GM20000 (cell line): ENCODE data around the gene METTL3.

Experiments used
- DNase-seq: peaks from one replicate; pipeline ENCODE4 v3.0.0; 2012; ENCODE audit warnings: low spot score
- TF ChIP-seq, protein P1 (sequence below): IDR thresholded peaks from 2 replicates; pipeline ENCODE4 v1.5.1; 2012; ENCODE audit warnings: mild to moderate bottlenecking, control low read depth; ENCODE audit errors: extremely low read depth, missing control alignments

METTL3 gene

DNA sequence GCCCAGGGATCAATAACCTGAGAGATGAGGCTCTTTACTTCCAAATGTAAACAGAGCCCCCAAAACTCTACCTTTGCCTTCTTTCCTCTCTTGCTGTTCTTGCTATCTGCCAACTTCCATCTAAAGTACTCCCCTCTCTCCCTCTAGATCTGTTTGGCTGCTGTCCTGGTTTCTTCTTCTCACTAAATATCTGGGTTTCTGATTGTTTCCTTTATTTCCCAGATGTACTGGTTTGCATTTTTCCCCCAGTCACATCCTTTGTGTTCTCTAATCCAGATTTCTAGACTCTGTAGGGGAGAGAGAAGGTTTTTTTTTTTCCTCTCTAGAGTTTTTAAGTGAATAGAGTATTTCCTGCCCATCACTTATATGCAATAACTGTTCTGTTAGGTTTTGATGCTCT lies 22.2 kb upstream of the METTL3 start:
- TF ChIP-seq, protein P1, sequence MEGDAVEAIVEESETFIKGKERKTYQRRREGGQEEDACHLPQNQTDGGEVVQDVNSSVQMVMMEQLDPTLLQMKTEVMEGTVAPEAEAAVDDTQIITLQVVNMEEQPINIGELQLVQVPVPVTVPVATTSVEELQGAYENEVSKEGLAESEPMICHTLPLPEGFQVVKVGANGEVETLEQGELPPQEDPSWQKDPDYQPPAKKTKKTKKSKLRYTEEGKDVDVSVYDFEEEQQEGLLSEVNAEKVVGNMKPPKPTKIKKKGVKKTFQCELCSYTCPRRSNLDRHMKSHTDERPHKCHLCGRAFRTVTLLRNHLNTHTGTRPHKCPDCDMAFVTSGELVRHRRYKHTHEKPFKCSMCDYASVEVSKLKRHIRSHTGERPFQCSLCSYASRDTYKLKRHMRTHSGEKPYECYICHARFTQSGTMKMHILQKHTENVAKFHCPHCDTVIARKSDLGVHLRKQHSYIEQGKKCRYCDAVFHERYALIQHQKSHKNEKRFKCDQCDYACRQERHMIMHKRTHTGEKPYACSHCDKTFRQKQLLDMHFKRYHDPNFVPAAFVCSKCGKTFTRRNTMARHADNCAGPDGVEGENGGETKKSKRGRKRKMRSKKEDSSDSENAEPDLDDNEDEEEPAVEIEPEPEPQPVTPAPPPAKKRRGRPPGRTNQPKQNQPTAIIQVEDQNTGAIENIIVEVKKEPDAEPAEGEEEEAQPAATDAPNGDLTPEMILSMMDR, result no peak
- no peak for DNase-seq

DNA sequence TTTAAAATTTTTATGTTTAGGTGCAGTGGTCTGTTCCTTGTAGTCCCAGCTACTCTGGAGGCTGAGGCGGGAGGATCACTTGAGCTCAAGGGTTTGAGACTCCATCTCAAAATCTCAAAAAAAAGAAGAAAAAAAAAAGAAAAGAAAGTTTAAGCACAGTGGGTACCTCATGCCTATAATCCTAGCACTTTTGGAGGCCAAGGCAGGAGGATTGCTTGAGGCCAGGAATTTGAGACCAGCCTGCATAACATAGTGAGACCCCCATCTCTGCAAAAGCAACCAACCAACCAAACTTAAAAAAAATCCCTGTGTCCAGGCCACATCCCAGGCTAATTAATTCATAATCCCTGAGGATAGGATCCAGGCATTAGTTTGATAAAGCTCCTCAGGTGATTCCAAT lies 18.4 kb upstream of the METTL3 start:
- no peak for DNase-seq
- TF ChIP-seq, protein P1, result no peak

DNA sequence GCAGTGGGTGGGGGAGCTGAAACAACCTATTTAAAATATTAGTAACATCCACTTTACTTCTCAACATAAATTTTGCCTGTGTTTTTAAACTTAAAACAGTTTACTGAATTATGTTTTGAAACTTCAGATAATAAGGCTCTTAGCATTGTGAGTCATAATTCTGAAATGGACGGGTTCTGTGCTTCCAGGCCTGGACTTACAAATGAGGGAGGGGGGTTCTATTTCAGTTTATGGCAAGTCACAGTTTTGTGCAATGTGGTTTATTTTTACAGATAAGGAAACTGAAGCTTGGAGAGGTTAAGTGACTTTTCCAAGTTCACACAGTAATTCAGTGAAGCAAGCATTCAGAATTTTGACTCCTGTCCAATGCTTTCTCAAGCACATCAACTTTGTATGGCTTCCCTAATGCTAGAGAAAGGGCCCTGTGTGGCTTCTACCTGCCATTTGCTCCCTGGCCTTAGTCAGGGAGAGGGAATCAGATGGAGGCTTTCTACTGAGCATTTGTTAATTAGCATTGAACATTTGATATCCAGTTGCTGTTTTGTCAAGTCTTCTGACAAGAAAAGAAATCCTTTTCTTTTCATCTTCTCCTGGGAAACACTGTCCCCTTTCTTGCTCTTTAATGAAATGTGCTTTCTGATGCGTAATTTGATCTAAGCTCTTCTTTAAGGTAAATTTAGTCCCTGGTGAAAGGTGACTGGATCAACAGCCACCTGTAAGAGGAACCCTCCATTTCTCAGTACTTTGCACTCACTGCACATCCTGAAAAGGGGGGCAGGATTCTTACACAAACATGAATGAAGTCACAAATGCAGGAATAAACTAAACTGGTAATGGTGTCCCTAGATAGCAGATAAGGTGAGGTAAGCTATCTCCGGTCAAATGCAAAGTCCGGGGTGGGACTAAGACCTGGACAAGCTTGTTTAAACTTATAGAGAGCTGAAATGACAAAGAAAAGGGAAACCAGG lies 17.5 kb upstream of the METTL3 start:
- no peak for DNase-seq
- TF ChIP-seq, protein P1, result no peak

DNA sequence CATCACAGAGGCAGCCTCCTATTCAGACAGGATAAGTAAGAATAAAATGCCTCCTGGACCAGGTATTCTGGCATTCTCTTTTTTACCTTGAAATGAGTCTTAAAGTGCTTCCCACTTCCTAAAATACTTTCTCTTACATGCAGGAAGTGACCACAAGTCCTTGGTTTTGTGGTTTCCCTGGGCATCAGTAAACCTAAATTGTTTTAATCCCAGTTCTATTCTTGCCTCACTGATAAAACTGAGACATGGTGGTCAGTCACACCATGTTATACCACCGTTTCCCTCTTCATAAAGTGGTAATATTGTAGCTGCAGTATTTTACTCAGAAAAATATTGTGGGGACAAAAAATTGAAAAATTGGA lies 16.2 kb upstream of the METTL3 start:
- DNase-seq, result no peak
- TF ChIP-seq, protein P1, result no peak

DNA sequence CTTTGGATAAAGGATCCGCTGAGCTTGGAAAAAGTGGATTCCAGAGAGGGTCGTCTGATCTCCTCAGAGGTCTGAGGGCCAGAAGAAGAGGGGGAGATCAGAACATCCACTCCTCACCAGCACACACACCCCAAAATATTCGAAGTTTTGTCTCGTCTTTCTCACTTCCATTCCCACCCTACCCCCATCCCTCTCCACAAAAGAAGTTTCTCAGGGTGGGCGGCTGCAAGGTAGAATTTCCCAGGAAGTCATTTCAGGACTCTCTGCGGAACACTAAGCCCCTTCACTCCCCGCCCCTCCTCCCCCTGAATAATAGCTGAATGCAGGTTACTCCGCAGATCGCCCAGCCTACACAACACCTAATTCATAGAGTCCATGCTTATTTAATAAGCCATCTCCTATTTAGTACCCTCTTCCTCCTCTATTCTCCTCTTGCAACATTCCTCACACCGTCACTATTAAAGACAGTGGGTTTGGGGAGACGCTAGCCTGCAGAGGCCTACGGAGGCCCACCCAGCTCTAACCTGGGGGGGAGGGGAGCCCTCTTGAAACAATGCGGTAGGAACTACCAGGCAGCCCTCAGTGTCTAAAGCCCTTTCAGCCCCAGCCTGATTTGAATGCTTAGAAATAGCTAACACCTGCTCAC lies 15.7 kb upstream of the METTL3 start:
- DNase-seq, result no peak
- TF ChIP-seq, protein P1, result no peak

DNA sequence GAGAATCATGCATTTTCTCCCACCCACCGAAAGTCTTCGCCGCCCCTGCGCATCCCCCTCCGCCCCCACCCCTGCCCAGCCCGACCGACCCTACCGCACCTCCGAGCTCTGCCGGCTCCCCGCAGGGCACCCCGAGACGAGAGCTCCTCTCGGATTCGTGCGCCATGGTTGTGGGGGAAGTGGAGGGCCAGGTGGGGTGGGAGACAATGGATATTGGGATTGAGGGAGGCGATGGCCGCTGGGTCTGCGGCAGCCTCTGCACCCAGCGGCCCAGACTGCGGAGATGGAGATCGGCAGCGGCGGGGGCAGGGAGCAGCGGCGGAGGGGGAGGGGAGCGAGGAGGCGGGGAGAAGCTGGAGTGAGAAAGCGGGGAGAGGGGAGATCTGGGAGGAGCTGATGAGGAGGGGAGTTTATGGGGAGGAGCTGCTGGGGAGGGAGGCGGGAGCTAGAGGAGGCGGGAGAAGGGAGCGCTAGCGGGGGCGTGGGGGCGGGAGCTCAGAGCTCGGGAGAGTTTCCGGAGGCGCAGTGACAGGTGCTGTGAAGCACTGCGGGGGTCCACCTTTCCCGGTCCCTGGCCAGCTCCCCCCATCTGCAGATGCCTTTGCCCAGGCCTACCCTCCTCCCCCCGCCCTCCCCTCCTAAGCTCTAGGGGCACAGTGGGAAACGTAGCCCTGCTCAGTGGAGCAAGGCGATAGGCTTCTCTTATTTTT lies 15.0 kb upstream of the METTL3 start, which contains the start of gene SALL2:
TSS of gene SALL2 (minus strand) at position 385 of the 710 bp plus-strand sequence. CDS start at position 166, 219 bp downstream.
- DNase-seq, result peak; percentile 78
- TF ChIP-seq, protein P1, result no peak
